Stimulated activated CD8-positive, alpha-beta memory T cell treated with anti-CD3 and anti-CD28 coated beads, Interleukin-2, amount 100 ng/mL, for 1 hour (primary cell): ENCODE data around the gene TAOK1.
"Not testable (repeated sequence)": the region's sequence is repeated elsewhere in the genome, so short reads cannot be mapped to it uniquely, and the experiment has no call there.

Source experiments
- DNase-seq, 2 donors: peaks; one replicate each; pipeline ENCODE4 v3.0.0-alpha.2; 2020; ENCODE audit warnings: low read depth in 2 of 2

TAOK1 gene

GRCh38 chr17:29445844-29446243, 55.7 kb downstream of the TAOK1 start:
- no peak for DNase-seq

GRCh38 chr17:29449865-29450671, 59.9 kb downstream of the TAOK1 start:
- no peak for DNase-seq

- DNase-seq: no peak
These were observed 61.1 kb downstream of the TAOK1 start for GRCh38 chr17:29451121-29451742.

GRCh38 chr17:29458066-29458465, 67.9 kb downstream of the TAOK1 start:
- DNase-seq: no peak

- DNase-seq: no peak
These were observed 71.5 kb downstream of the TAOK1 start for GRCh38 chr17:29461483-29462206.

- no peak for DNase-seq
These were observed 79.1 kb downstream of the TAOK1 start for GRCh38 chr17:29469276-29469675.

GRCh38 chr17:29473437-29473836, 83.3 kb downstream of the TAOK1 start:
- not testable (repeated sequence) for DNase-seq

GRCh38 chr17:29474297-29474696, 84.1 kb downstream of the TAOK1 start:
- DNase-seq: no peak

- no peak for DNase-seq
These were observed 85.7 kb downstream of the TAOK1 start for GRCh38 chr17:29475891-29476290.

- DNase-seq: not testable (repeated sequence)
These were observed 90.2 kb downstream of the TAOK1 start for GRCh38 chr17:29480249-29480928.

- DNase-seq: no peak
These were observed 93.3 kb downstream of the TAOK1 start for GRCh38 chr17:29483503-29483902.

- no peak for DNase-seq
These were observed 104.8 kb downstream of the TAOK1 start for GRCh38 chr17:29495011-29495410.

GRCh38 chr17:29504711-29505110, 114.5 kb downstream of the TAOK1 start:
- DNase-seq: no peak

GRCh38 chr17:29505836-29506235, 115.7 kb downstream of the TAOK1 start:
- DNase-seq: no peak

GRCh38 chr17:29510953-29511352, 120.8 kb downstream of the TAOK1 start:
- no peak for DNase-seq

- no peak for DNase-seq
These were observed 124.6 kb downstream of the TAOK1 start for GRCh38 chr17:29514792-29515191.

GRCh38 chr17:29518359-29518758, 128.2 kb downstream of the TAOK1 start:
- DNase-seq: no peak

GRCh38 chr17:29524692-29525091, 134.5 kb downstream of the TAOK1 start:
- no peak for DNase-seq

GRCh38 chr17:29526322-29526721, 136.2 kb downstream of the TAOK1 start:
- DNase-seq: no peak

- DNase-seq: no peak
These were observed 143.8 kb downstream of the TAOK1 start for GRCh38 chr17:29533976-29534375.

- DNase-seq: no peak
These were observed 153.9 kb downstream of the TAOK1 start for GRCh38 chr17:29544066-29544465.

- DNase-seq: no peak
These were observed 155.9 kb downstream of the TAOK1 start for GRCh38 chr17:29546085-29546484.
